Liver (tissue), 2 donors: ENCODE results near the gene AFAP1.

Source experiments
- FOXA1 ChIP-seq: IDR thresholded peaks from 2 replicates; pipeline ENCODE4 v1.6.1; 2016; ENCODE audit warnings: antibody characterized with exemption
- FOXA2 ChIP-seq: IDR thresholded peaks from 2 replicates; pipeline ENCODE4 v1.6.1; 2016; ENCODE audit warnings: antibody characterized with exemption
- TF ChIP-seq, protein P1 (sequence below): fragments of 150-350 bp; IDR thresholded peaks from 2 replicates; pipeline ENCODE4 v1.5.1; 2017; ENCODE audit warnings: improper control_type of control experiment, low read depth, low read length; ENCODE audit not compliant: missing input control
- TF ChIP-seq, protein P2 (sequence below): IDR thresholded peaks from 2 replicates; pipeline ENCODE4 v1.6.1; 2016; ENCODE audit warnings: antibody characterized with exemption, mild to moderate bottlenecking
- donor health status: healthy.

GRCh38 chr4:7906171-7906701 is 33.4 kb downstream of the AFAP1 start:
- TF ChIP-seq, protein P1, sequence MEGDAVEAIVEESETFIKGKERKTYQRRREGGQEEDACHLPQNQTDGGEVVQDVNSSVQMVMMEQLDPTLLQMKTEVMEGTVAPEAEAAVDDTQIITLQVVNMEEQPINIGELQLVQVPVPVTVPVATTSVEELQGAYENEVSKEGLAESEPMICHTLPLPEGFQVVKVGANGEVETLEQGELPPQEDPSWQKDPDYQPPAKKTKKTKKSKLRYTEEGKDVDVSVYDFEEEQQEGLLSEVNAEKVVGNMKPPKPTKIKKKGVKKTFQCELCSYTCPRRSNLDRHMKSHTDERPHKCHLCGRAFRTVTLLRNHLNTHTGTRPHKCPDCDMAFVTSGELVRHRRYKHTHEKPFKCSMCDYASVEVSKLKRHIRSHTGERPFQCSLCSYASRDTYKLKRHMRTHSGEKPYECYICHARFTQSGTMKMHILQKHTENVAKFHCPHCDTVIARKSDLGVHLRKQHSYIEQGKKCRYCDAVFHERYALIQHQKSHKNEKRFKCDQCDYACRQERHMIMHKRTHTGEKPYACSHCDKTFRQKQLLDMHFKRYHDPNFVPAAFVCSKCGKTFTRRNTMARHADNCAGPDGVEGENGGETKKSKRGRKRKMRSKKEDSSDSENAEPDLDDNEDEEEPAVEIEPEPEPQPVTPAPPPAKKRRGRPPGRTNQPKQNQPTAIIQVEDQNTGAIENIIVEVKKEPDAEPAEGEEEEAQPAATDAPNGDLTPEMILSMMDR = no peak
- TF ChIP-seq, protein P2, sequence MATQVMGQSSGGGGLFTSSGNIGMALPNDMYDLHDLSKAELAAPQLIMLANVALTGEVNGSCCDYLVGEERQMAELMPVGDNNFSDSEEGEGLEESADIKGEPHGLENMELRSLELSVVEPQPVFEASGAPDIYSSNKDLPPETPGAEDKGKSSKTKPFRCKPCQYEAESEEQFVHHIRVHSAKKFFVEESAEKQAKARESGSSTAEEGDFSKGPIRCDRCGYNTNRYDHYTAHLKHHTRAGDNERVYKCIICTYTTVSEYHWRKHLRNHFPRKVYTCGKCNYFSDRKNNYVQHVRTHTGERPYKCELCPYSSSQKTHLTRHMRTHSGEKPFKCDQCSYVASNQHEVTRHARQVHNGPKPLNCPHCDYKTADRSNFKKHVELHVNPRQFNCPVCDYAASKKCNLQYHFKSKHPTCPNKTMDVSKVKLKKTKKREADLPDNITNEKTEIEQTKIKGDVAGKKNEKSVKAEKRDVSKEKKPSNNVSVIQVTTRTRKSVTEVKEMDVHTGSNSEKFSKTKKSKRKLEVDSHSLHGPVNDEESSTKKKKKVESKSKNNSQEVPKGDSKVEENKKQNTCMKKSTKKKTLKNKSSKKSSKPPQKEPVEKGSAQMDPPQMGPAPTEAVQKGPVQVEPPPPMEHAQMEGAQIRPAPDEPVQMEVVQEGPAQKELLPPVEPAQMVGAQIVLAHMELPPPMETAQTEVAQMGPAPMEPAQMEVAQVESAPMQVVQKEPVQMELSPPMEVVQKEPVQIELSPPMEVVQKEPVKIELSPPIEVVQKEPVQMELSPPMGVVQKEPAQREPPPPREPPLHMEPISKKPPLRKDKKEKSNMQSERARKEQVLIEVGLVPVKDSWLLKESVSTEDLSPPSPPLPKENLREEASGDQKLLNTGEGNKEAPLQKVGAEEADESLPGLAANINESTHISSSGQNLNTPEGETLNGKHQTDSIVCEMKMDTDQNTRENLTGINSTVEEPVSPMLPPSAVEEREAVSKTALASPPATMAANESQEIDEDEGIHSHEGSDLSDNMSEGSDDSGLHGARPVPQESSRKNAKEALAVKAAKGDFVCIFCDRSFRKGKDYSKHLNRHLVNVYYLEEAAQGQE = no peak
- TF ChIP-seq FOXA2 = no peak
- no peak for TF ChIP-seq FOXA1
